ENCODE data around the gene DDX23. TPM values are rescaled to one million over a fixed set of nuclear protein-coding genes. Genes with fewer than 3 reads are reported as not detected.

The DDX23 gene
- total and polyA plus RNA-seq, 2 experiments from 2014 or later, result 41.7 to 74.8 TPM

GRCh38 chr12:48819986-48820725 is 31.8 kb downstream of the DDX23 start:
- Histone ChIP-seq H4K20me1 (ENCODE audit: insufficient read depth, poor library complexity, severe bottlenecking) (no peaks in the 10 kb centered on the region), H3K4me1 (ENCODE audit: insufficient read depth) (peaks cover 28% of the 10 kb centered on the region), H3K9me3 (ENCODE audit: low read depth) (no peaks in the 10 kb centered on the region), H3K79me2 (peaks cover 17% of the 10 kb centered on the region), H3K36me3 (replicated peaks; ENCODE audit: insufficient read depth, low read depth) (no peaks in the 10 kb centered on the region), H2AFZ (no peak overlapping the region), H3K27ac (no peak overlapping the region), H3K9me2 (replicated peaks; ENCODE audit: insufficient read depth) (no peaks in the 10 kb centered on the region), H3K27me3 (no peaks in the 10 kb centered on the region), H3K4me2 (peak overlapping the region; percentile 100), H3K4me3 (no peak overlapping the region)
- WGBS (ENCODE audit: low lambda C conversion rate, missing lambda C conversion rate), result 73% methylated on average over 5 of the region's 5 CpGs
- DNase-seq (ENCODE audit: low spot score), result no peak
- TF ChIP-seq EZH2phosphoT487 (IDR thresholded peaks at IDR 0.05; ENCODE audit: low read depth, severe bottlenecking, unreplicated experiment), result no peak
- TF ChIP-seq EZH2 (IDR thresholded peaks at IDR 0.05; ENCODE audit: borderline replicate concordance), result no peak
- TF ChIP-seq, protein P1, sequence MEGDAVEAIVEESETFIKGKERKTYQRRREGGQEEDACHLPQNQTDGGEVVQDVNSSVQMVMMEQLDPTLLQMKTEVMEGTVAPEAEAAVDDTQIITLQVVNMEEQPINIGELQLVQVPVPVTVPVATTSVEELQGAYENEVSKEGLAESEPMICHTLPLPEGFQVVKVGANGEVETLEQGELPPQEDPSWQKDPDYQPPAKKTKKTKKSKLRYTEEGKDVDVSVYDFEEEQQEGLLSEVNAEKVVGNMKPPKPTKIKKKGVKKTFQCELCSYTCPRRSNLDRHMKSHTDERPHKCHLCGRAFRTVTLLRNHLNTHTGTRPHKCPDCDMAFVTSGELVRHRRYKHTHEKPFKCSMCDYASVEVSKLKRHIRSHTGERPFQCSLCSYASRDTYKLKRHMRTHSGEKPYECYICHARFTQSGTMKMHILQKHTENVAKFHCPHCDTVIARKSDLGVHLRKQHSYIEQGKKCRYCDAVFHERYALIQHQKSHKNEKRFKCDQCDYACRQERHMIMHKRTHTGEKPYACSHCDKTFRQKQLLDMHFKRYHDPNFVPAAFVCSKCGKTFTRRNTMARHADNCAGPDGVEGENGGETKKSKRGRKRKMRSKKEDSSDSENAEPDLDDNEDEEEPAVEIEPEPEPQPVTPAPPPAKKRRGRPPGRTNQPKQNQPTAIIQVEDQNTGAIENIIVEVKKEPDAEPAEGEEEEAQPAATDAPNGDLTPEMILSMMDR (IDR thresholded peaks at IDR 0.05; ENCODE audit: poor library complexity), result no peak

DNA sequence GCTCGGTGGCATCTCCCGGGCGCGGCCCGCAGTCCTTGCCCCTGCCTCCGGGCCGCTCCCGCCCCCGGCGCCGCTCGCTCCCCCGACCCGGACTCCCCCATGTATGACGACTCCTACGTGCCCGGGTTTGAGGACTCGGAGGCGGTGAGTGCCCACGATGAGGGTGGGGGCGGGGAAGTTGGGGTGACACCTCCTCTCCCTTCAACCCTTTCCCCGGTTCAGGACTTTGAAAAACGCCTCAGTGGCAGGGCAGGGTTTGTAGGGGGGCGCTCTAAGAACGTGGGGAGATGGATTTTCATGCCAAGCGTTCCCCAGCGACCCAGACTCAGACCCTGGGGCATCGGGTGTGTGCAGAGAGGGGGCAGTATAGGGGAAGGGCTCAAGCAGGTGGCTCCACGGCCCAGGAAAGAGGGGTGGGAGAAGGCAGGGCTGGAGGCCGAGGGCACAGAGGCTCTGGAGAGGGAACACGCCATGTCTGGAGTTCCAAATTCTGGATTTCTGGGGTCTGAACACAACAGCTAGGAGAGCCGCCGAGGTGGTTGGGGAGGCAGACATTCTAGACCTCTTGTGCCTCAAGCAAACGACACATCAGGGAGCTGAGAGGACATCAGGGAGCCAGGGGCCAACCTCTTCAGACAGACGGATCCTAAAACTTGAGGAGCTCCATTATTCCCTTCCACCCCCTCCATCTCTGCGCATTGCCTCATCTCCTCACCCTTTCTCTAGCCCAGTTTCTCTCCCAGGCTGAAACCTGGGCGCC is 33.0 kb downstream of the DDX23 start:
- Histone ChIP-seq H4K20me1 (ENCODE audit: insufficient read depth, poor library complexity, severe bottlenecking) (no peaks in the 10 kb centered on the region), H3K36me3 (replicated peaks; ENCODE audit: insufficient read depth, low read depth) (no peaks in the 10 kb centered on the region), H3K4me3 (peak overlapping the region; percentile 97), H3K9me2 (replicated peaks; ENCODE audit: insufficient read depth) (no peaks in the 10 kb centered on the region), H2AFZ (peak overlapping the region; percentile 99), H3K4me2 (peak overlapping the region; percentile 100), H3K27ac (peak overlapping the region; percentile 26), H3K9me3 (ENCODE audit: low read depth) (no peaks in the 10 kb centered on the region), H3K27me3 (no peaks in the 10 kb centered on the region), H3K4me1 (ENCODE audit: insufficient read depth) (peaks cover 32% of the 10 kb centered on the region), H3K79me2 (peaks cover 17% of the 10 kb centered on the region)
- DNase-seq (ENCODE audit: low spot score), result peak; percentile 28
- WGBS (ENCODE audit: low lambda C conversion rate, missing lambda C conversion rate), result 31% methylated on average over 15 of the region's 37 CpGs
- TF ChIP-seq, protein P1 (IDR thresholded peaks at IDR 0.05; ENCODE audit: poor library complexity), result peak; percentile 33
- TF ChIP-seq EZH2 (IDR thresholded peaks at IDR 0.05; ENCODE audit: borderline replicate concordance), result no peak
- no peak for TF ChIP-seq EZH2phosphoT487 (IDR thresholded peaks at IDR 0.05; ENCODE audit: low read depth, severe bottlenecking, unreplicated experiment)

DNA sequence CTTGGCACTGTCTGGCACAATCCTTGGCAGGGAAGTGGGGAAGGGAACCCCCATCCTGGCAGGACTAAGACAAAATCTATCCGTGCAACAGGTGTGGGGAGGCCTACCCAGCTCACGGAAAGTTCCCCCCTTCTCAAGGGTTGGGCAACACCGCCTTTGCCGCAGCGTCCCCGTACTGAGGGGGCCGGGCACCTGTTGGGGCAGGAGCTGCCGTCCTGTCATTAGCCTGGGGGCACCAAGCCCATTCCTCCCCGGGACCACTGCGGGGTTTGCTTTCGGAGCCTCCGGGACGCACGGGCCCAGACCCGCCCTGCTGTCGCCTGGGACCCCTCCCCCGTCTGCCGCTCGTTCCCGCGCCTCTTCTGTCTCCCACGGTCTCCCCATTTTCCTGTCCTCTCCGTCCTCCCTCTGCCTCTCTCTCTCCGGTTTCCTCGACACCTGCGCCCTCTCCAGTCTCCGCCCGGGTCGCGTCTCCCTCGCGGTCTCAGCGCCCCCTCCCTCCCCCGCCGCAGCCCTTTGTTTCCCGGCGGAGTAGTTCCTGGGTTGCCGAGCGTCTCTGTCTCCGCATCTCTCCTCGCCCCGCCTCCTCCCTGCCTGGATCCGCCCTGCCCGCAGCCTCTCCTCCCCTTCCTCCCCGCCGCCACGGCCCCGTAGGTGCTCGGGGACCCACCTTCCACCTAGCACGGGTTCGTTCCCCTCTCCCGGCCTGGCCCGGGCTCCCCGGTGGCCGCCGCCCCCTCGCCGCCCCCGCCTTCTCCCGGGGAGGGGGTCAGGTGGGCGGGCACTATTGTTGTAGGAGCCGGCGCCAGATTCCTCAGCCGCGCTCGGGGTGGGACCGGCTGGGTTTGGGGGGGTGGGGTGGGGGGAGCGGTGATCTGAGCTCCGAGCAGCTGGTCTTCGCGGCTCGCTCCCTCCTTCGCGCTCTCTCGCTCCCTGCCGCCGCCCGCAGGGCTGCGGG is 33.8 kb downstream of the DDX23 start, which contains the start of gene CACNB3:
CACNB3 (plus strand) TSS at position 624 of the 958 bp plus-strand sequence. CDS start 434 bp downstream, outside the sequence.
- Histone ChIP-seq H3K4me3 (peak within 1 kb of the TSS; percentile 97), H3K9me3 (ENCODE audit: low read depth) (no peaks in the 10 kb centered on the region), H4K20me1 (ENCODE audit: insufficient read depth, poor library complexity, severe bottlenecking) (no peaks in the 10 kb centered on the region), H3K4me1 (ENCODE audit: insufficient read depth) (peaks cover 36% of the 10 kb centered on the region), H3K27me3 (no peaks in the 10 kb centered on the region), H3K36me3 (replicated peaks; ENCODE audit: insufficient read depth, low read depth) (no peaks in the 10 kb centered on the region), H3K9me2 (replicated peaks; ENCODE audit: insufficient read depth) (no peaks in the 10 kb centered on the region), H3K4me2 (peak within 1 kb of the TSS; percentile 100), H2AFZ (peak within 1 kb of the TSS; percentile 99), H3K79me2 (peaks cover 17% of the 10 kb centered on the region), H3K27ac (peak within 1 kb of the TSS; percentile 46)
- WGBS (ENCODE audit: low lambda C conversion rate, missing lambda C conversion rate), result 1% methylated on average over 16 of the region's 79 CpGs
- TF ChIP-seq, protein P1 (IDR thresholded peaks at IDR 0.05; ENCODE audit: poor library complexity), result no peak
- no peak for TF ChIP-seq EZH2phosphoT487 (IDR thresholded peaks at IDR 0.05; ENCODE audit: low read depth, severe bottlenecking, unreplicated experiment)
- TF ChIP-seq EZH2 (IDR thresholded peaks at IDR 0.05; ENCODE audit: borderline replicate concordance), result no peak
- DNase-seq (ENCODE audit: low spot score), result peak; percentile 83
